Kidney epithelial cell (primary cell): ENCODE results near the gene GPR108. TPM values are rescaled to one million over a fixed set of nuclear protein-coding genes. Genes with fewer than 3 reads are reported as not detected.

Experiments used
- DNase-seq: peaks from one replicate; pipeline ENCODE4 v3.0.0-alpha.2; 2010; ENCODE audit warnings: low read depth
- H3K27me3 ChIP-seq: 2 replicates; pipeline ENCODE4 v1.6.0; 2011; ENCODE audit warnings: low read length; ENCODE audit not compliant: control insufficient read depth, insufficient read depth
- H3K36me3 ChIP-seq: 2 replicates; pipeline ENCODE4 v1.5.1; 2011; ENCODE audit warnings: low read length; ENCODE audit not compliant: control insufficient read depth, insufficient read depth
- H3K4me3 ChIP-seq: 2 replicates; pipeline ENCODE4 v1.5.1; 2011; ENCODE audit warnings: low read depth, mild to moderate bottlenecking, control low read depth, low read length
- total RNA-seq: library from RNA; depleted of rRNA; stranded (reverse); fragments of >200 nt; gene quantifications from 2 replicates; pipeline ENCODE4 v1.2.3, GENCODE V29; 2015
- TF ChIP-seq, protein P1 (sequence below): IDR thresholded peaks from 2 replicates; pipeline ENCODE4 v1.5.1; 2011; ENCODE audit warnings: mild to moderate bottlenecking, moderate library complexity, low read length, control low read depth, inconsistent platforms; ENCODE audit not compliant: insufficient read depth, poor library complexity, severe bottlenecking

The GPR108 gene
- total RNA-seq, 1 donor from 2014 or later, result 66.6 TPM

DNA sequence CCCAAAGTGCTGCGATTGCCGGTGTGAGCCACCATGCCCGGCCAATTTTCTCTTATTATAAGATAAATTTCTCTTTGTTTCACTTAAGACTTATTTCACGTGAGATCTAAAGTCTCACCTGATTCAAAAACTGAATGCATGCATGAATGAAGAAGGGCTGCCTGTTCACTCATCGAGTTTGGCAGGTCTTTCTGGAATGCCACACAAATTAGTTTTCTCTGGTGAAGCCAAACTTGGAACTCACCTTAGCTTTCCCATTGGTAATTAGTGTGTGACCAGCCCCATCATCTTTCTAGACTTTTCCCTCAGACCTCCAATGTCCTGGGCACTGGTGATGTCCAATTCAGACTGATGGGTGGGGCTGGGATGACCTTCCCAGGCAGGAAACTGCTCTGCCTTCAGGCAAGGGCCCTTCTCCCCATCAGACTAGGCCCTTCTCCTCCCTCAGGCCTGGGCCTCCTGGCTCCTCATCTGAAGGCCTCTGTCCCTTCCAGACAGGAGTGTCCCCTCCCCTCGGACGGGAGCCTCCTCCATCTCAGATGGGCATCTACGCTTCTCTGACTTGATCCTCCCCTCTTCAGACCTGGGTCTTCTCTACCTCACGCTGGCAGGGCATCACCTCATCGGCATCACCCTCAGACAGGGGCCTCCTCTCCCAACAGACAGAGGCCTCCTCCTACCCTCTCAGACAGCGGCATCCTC lies 31.3 kb downstream of the GPR108 start:
- Histone ChIP-seq H3K4me3 (no peak overlapping the region), H3K36me3 (no peaks in the 10 kb centered on the region), H3K27me3 (peaks cover 19% of the 10 kb centered on the region)
- no peak for DNase-seq
- TF ChIP-seq, protein P1, sequence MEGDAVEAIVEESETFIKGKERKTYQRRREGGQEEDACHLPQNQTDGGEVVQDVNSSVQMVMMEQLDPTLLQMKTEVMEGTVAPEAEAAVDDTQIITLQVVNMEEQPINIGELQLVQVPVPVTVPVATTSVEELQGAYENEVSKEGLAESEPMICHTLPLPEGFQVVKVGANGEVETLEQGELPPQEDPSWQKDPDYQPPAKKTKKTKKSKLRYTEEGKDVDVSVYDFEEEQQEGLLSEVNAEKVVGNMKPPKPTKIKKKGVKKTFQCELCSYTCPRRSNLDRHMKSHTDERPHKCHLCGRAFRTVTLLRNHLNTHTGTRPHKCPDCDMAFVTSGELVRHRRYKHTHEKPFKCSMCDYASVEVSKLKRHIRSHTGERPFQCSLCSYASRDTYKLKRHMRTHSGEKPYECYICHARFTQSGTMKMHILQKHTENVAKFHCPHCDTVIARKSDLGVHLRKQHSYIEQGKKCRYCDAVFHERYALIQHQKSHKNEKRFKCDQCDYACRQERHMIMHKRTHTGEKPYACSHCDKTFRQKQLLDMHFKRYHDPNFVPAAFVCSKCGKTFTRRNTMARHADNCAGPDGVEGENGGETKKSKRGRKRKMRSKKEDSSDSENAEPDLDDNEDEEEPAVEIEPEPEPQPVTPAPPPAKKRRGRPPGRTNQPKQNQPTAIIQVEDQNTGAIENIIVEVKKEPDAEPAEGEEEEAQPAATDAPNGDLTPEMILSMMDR, result no peak

DNA sequence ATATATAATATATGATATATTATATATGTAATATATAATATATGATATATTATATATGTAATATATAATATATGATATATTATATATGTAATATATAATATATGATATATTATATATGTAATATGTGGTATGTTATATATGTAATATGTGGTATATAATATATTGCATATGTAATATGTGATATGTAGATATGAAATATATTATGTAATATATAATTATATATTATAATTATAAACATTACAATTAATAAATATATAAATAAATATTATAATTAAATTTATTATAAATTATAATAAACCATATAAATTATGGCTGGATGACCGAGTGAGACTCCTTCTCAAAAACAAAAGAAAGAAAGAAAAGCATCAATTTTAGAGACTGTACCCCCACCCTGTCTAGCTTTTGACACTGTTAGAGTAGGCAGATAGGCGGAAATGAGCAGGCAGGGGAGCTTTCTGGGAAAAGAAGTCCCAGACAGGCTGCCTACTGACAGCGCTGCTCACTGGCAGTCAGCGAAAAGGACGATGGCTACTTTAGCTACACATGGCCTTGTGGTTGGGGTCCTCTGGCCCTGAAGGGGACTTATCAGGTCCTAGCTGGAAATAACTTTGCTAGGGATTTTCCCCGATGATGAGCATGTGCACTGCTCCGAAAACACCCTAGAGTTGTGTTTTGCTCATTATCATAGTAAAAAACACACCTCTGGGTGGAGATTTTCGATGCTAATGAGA lies 36.6 kb downstream of the GPR108 start:
- H3K4me3 ChIP-seq, result no peak overlapping the region
- TF ChIP-seq, protein P1, result no peak
- no peaks in the 10 kb centered on the region for H3K36me3 ChIP-seq
- H3K27me3 ChIP-seq, result no peaks in the 10 kb centered on the region
- DNase-seq, result no peak

DNA sequence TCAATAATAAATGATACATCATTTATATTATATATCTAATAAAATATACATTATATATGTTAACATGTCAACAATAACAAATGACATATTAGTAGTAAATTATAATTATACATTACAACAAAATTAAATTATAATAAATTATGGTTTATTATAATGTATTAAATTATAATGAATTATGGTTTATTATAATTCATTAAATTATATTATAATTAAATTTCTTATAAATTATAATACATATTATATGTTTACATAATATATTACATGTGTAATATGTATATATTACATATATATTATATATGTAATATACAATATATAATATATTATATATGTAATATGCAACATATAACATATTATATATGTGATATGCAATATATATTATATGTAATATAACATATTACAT lies 37.4 kb downstream of the GPR108 start:
- Histone ChIP-seq H3K36me3 (no peaks in the 10 kb centered on the region), H3K27me3 (no peaks in the 10 kb centered on the region), H3K4me3 (no peak overlapping the region)
- DNase-seq, result no peak
- TF ChIP-seq, protein P1, result no peak

DNA sequence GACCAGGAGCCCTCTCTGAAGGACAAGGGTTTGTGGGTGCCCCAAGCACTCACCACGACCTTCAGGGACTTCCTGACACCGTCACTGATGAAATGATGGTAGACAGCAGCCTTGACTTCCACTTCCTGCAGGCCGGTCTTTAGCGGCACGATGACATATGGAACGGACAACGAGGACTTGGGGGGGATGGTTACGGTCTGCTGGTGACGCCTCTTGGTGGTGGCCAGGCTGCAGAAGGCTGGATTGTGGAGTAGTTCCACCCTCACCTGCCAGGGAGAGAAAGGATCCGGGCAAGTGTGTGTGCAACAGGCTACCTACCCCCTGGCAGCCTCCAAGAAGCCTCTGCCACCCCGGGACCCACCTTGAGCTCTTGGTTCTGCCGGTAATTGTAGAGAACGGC lies 40.1 kb downstream of the GPR108 start:
- no peak overlapping the region for H3K4me3 ChIP-seq
- H3K36me3 ChIP-seq, result no peaks in the 10 kb centered on the region
- TF ChIP-seq, protein P1, result no peak
- no peaks in the 10 kb centered on the region for H3K27me3 ChIP-seq
- no peak for DNase-seq

DNA sequence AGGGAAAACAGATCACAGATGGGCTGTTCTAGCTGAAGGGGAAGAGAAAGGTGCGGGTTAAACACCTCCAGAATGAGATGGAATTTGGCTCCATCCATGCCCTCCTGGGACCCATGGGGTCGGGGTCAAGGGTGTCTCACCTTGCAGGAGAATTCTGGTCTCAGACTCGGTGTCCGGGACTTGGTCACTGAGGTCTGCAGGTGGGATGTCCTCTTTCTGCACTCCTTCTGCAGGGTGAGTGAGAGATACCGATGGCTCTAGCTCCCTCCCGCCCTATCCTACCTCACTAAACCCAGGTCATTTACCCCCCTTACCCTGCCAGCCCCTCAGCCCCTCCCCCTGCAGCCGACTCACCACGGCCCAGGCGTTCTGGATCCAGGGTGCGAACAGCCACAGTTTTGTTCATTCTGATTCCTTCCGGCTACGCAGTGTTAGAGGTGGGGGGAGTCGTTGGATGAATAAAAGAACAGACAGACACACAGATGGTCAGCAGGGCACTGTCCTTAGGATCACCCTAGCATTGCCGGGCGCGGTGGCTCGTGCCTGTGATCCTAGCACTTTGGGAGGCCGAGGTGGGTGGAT lies 41.0 kb downstream of the GPR108 start:
- Histone ChIP-seq H3K4me3 (no peak overlapping the region), H3K27me3 (no peaks in the 10 kb centered on the region), H3K36me3 (no peaks in the 10 kb centered on the region)
- TF ChIP-seq, protein P1, result no peak
- DNase-seq, result no peak
